Measurements from ENCODE around the gene LRP1B. TPM values are rescaled to one million over a fixed set of nuclear protein-coding genes. Genes with fewer than 3 reads are reported as not detected.

LRP1B gene
- total RNA-seq, 6 experiments from 2014 or later, result 0.06 to 1.7 (median 0.15) TPM; not detected in 1

GRCh38 chr2:141925511-141925910, 205.3 kb downstream of the LRP1B start:
- H3K9me3 ChIP-seq, result no peaks in the 10 kb centered on the region
- no peak overlapping the region for H3K4me3 ChIP-seq
- H3K27ac ChIP-seq, result no peak overlapping the region
- no peak for DNase-seq
- 21% methylated on average over 1 of the region's 1 CpG for WGBS (ENCODE audit: insufficient coverage, low coverage, low lambda C conversion rate, missing lambda C conversion rate)
- TF ChIP-seq POLR2A (IDR thresholded peaks at IDR 0.05), result no peak
- TF ChIP-seq, protein P1, sequence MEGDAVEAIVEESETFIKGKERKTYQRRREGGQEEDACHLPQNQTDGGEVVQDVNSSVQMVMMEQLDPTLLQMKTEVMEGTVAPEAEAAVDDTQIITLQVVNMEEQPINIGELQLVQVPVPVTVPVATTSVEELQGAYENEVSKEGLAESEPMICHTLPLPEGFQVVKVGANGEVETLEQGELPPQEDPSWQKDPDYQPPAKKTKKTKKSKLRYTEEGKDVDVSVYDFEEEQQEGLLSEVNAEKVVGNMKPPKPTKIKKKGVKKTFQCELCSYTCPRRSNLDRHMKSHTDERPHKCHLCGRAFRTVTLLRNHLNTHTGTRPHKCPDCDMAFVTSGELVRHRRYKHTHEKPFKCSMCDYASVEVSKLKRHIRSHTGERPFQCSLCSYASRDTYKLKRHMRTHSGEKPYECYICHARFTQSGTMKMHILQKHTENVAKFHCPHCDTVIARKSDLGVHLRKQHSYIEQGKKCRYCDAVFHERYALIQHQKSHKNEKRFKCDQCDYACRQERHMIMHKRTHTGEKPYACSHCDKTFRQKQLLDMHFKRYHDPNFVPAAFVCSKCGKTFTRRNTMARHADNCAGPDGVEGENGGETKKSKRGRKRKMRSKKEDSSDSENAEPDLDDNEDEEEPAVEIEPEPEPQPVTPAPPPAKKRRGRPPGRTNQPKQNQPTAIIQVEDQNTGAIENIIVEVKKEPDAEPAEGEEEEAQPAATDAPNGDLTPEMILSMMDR (IDR thresholded peaks at IDR 0.05), result no peak
- intact Hi-C loops (cut with DNase I), result no loop called here
- no peaks in the 10 kb centered on the region for H3K4me1 ChIP-seq
- no peaks in the 10 kb centered on the region for H3K27me3 ChIP-seq
- no peak for ATAC-seq
- no peaks in the 10 kb centered on the region for H3K36me3 ChIP-seq

DNA sequence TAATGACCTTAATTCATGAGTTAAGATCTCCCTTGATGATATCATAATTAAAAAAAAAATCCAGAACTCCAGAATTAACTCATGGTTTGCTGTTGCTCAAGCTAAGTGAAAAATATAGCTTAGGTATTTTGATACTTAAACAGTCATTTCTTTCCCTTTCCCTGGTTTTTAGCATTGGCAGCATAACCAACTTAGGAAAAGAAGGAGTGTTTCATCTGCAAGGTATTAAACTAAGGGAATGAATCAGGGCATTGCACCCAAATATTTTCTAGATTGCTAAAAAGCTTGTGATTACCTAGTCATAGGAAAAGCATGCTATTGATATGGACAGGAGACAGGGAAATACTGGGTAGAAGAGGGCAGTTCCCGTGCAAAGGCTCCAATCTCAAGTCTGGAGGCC, 207.2 kb downstream of the LRP1B start:
- Histone ChIP-seq H3K4me1 (no peaks in the 10 kb centered on the region), H3K9me3 (no peaks in the 10 kb centered on the region), H3K36me3 (no peaks in the 10 kb centered on the region), H3K27me3 (no peaks in the 10 kb centered on the region), H3K27ac (no peak overlapping the region), H3K4me3 (no peak overlapping the region)
- no peak for TF ChIP-seq POLR2A (IDR thresholded peaks at IDR 0.05)
- TF ChIP-seq, protein P1 (IDR thresholded peaks at IDR 0.05), result no peak
- intact Hi-C loops (cut with DNase I), result no loop called here
- DNase-seq, result no peak
- ATAC-seq, result no peak
- WGBS (ENCODE audit: insufficient coverage, low coverage, low lambda C conversion rate, missing lambda C conversion rate), result 20% methylated on average over 1 of the region's 1 CpG

DNA sequence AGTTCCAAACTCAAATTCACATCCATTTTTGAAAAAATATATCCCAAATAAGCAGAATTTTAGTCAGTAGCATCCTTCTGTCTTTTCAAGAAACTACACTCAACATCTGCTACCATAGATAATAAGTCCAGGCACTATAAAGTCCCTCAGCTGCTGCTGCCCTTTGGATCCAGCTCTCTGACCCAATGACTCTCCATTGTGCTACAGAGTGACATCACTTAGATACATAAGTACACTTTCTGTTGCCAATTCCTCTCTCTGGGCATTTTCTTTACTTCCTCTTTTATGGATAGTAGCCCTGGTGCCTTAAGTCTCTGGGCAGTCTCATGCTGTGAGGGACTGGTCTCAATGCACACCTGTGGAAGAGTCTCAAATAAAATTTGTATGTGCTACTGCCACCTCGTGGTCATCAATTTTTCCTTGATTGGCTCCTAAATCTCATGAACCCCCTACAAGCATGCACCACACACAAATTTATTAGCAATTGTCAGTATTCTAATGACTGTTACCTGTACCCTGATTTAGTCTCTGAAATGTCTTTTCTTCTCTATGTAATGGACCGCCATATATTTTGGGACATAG, 219.2 kb downstream of the LRP1B start:
- ATAC-seq (peak; percentile 76 to 87 (median 85)), DNase-seq (peak in 1 of 3 donors; percentile 42)
- Histone ChIP-seq H3K36me3 (no peaks in the 10 kb centered on the region), H3K4me3 (no peak overlapping the region), H3K27me3 (no peaks in the 10 kb centered on the region), H3K9me3 (no peaks in the 10 kb centered on the region), H3K27ac (no peak overlapping the region), H3K4me1 (no peaks in the 10 kb centered on the region)
- WGBS (ENCODE audit: insufficient coverage, low coverage, low lambda C conversion rate, missing lambda C conversion rate), result 16% methylated on average over 2 of the region's 2 CpGs
- intact Hi-C loops (cut with DNase I), result no loop called here
- TF ChIP-seq, protein P1 (IDR thresholded peaks at IDR 0.05), result peak; percentile 38 to 57 (median 57)
- TF ChIP-seq POLR2A (IDR thresholded peaks at IDR 0.05), result no peak

- no peak overlapping the region for H3K4me3 ChIP-seq
- DNase-seq (no peak), ATAC-seq (peak in 2 of 4 donors; percentile 50 to 53)
- no peak overlapping the region for H3K27ac ChIP-seq
- H3K27me3 ChIP-seq, result no peaks in the 10 kb centered on the region
- H3K9me3 ChIP-seq, result no peaks in the 10 kb centered on the region
- intact Hi-C loops (cut with DNase I), result no loop called here
- WGBS (ENCODE audit: insufficient coverage, low coverage, low lambda C conversion rate, missing lambda C conversion rate), result 36% methylated on average over 2 of the region's 2 CpGs
- TF ChIP-seq, protein P1 (IDR thresholded peaks at IDR 0.05), result peak in 3 of 4 donors; percentile 7 to 20 (median 16)
- no peak for TF ChIP-seq POLR2A (IDR thresholded peaks at IDR 0.05)
- no peaks in the 10 kb centered on the region for H3K36me3 ChIP-seq
- H3K4me1 ChIP-seq, result no peaks in the 10 kb centered on the region
These were observed 224.1 kb downstream of the LRP1B start for GRCh38 chr2:141906678-141907077.

All from right lobe of liver (tissue), 6 donors.